ENCODE results near the gene GRB14.
"Not testable (repeated sequence)": the region's sequence is repeated elsewhere in the genome, so short reads cannot be mapped to it uniquely, and the experiment has no call there.

The GRB14 gene

DNA sequence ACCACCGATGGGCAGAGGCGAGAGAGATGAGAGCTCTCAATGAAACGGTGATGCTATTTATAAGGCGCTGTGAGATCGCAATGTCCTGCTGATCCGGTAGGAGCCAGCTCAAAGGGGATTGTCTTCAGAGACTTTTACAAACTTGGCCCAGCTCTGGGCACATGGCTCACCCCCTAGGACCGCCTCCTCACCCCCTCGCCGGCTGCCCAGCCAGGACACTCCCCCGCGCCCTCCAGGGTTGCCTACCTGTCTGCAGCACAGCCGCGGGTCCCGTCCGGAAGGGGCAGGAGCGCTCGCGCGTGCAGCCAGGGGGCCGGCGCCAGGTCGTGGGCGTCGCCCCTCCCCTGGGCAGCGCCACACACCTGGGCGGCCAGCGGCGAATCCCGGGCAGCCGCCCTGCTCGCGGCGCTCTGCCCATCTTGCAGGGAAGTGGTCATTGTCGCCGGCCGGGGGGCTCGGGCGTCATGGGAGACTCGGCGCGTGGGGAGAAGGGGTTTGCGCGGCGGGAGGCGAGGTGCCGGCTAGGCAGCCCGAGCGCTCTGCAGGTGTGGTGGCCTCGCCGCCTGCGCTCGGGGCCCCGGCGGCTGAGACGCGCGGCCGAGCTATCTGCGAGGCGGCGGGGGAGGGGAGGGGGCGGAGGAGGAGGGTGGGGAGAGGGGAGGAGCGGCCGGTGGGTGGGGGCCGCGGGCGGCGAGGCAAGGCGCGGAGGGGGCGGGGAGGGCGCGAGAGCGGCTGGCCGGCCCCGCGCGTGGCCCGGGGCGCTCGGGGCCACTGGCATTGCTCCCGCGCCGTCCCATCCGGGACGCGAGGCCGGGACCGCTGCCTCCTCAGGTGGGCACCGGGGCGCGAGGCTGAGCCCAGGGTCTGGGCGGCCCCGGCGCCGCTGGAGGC lies at the start of gene GRB14:
GRB14 (minus strand) TSS at position 610 of the 891 bp plus-strand sequence; CDS start at position 437, 173 bp downstream.
- peak; percentile 74 for DNase-seq

DNA sequence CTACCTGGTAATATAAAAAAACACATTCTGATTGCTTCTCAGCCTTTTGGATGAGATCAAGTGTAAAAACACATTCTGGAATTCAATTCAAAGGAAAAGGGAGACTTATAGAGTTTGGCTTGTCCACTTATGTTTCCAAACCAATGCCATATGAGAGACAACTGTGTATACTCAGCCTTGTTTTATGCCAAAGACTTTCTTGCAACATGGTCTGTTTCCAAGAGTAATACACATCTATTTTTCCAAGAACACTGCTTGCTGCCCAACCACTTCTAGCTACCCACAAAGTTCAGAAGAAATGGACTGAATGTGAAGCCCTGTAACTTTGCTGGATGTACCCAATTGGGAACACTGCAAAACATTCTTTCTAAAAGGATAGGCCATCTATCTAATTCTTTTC lies 48.0 kb upstream of the GRB14 start:
- DNase-seq: no peak

DNA sequence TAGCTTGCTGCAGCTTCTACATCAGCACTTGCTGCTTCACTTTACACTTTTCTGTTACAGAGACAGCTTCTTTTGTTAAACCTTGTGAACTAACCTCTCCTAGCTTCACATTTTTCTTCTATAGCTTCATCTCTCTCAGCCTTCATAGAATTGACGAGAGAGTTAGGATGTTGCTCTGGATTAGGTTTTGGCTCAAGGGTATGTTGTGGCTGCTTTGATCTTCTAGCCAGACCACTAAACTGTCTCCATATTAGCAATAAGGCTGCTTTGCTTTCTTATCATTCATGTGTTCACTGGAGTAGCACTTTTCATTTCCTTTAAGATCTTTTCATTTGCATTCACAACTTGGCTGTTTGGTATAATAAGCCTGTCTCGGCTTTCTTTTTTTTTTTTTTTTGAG lies 46.3 kb upstream of the GRB14 start:
- no peak for DNase-seq

DNA sequence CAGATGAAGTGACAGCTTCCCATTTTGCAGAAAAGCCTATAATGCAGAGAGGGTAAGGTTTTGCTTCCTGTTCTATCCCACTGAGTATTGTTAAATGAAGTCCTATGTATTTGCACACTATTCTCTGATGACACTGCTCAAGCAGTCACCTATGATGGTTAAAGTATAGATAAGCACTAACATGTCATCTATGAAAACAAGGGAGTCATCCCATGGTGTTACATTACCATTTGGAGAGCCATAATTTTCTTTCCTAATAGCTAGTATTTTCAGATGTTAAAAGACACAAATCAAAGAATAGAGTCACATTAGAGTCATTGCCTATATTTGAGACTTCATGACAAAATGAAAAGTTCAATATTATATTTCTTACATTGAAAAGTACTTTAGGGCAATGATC lies 42.8 kb upstream of the GRB14 start:
- no peak for DNase-seq

DNA sequence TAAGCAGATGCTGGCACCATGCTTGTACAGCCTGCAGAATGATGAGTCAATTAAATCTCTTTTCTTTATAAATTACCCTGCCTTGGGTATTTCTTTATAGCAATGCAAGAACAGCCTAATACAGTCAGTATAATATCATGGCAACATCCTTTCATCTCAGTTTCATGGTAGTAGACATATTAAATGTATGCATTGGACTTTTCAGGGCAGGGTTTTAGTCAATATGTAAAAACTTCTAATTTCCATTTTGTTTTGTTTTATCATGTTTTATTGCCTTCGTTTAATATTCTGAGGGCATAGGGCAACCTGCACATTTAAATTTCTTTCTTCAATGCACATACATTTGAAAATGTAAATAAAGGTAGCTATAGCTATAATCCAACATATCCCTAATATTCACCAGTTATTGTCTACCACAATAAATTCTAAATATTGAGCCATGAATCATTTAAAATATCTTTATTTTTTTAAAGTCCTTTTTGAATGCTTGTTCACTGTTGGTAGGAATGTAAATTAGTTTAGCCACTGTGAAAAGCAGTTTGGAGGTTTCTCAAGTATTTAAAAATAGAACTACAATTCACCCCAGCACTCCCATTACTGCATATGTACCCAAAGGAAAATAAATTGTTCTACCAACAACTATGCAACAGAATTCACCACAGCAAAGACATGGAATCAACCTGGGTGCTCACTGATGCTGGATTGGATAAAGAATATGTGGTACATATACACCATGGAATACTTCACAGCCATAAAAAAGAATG lies 41.8 kb upstream of the GRB14 start:
- no peak for DNase-seq

DNA sequence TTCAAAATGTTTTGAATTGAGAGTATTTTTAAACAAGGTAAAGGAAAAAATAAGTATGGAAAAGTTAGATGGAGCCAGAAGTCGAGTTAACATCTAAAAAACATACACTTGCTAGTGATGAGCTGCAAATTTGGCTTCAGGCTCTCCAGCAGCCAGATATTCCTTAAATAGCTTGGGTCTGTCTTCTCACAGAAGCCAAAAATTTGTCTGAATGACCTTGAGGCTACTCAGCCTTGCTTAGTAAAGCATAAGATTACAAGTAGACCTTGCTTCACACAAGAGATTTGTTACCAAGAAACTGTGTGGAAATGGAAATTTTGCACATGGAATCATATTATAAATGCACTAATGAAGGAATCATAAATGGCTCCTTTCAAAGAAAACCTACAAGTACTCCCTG lies 40.8 kb upstream of the GRB14 start:
- DNase-seq: no peak

DNA sequence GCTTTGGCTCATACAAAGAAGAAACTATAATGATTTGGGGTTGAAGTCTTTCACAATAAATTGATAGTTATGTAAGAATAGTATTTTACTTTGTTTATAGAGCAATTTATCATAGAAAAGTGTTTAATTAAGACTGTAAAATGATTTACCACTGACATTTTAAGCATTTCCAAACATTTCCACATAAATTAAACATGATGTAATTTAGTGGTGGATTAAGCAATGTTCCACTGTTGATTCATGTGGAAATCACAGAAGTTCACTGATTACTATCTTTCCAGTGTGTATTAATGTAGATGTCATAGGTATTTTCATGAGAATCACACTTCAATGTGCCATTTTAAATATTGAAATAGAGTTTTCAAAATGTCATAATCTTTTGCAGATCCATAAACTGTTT lies 40.1 kb upstream of the GRB14 start:
- no peak for DNase-seq

DNA sequence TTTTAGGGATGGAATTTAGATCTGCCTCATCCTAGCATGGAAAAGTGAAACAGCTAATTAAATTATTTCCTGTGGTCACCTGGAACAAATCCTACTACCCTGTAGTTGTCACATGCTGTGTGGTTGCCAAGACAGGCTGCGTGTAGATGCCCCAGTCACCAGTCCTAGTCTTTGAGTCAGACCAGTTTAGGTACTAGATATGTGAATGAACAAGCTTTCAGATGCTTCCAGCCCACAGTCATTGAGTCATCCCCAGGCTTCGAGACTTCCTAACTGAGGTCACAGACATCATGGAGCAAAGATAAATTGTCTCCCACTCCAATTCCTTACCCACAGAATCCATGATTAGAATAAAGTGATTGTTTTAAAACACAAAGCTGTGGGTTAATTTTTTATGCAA lies 35.8 kb upstream of the GRB14 start:
- no peak for DNase-seq

DNA sequence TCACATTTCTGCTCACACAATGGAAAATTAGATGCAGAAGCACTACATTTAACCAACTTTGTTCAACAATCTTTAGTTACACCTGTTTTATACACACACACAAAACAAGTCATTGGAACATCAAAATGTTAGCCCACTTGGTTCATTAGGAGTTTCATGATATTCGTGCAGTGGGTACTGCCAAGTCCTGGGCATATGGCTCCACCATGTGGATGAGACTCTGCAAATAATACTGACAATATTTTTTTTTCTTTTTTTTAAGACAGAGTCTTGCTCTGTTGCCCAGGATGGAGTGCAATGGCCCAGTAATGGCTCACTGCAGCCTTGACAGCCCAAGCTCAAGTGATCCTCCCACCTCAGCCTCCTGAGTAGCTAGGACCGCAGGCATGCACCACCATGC lies 34.5 kb upstream of the GRB14 start:
- no peak for DNase-seq

DNA sequence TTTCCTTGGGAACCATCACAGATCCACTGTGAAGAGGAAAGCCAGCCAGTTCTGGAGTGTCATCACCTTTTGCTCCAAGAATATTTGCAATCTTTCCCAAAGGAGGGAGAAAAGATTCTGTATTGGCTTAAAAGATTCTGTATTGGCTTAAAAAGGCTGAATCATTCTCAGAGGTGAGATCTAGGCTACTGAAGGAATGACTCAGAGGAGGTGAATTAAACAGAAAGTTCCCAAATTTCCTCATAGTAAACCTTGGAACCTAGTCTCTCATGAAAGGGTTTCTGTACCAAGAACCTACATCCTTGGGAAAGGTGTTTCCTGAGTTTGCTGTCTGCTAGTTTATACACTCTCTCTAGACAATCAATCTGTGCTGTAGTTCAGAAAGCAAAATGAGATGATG lies 34.1 kb upstream of the GRB14 start:
- no peak for DNase-seq

DNA sequence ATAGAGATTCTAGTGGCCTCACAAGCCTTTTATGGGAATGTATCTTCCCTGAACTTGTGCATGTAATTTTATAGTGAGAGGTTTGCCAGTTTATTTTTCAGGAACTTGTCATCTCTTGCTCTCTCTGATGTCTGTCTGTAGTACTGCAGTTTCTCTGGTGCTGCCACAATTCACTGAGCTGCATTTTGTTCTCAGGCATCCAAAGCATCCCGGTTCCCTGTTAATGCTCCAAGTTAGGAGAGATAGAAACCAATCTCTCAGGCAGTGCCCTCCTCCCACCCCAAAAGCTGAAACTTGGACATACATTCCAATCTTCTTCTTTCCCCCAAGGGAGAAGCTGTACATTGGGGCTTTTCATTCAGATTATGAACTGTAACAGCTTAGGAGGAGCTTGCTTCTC lies 30.1 kb upstream of the GRB14 start:
- DNase-seq: no peak

DNA sequence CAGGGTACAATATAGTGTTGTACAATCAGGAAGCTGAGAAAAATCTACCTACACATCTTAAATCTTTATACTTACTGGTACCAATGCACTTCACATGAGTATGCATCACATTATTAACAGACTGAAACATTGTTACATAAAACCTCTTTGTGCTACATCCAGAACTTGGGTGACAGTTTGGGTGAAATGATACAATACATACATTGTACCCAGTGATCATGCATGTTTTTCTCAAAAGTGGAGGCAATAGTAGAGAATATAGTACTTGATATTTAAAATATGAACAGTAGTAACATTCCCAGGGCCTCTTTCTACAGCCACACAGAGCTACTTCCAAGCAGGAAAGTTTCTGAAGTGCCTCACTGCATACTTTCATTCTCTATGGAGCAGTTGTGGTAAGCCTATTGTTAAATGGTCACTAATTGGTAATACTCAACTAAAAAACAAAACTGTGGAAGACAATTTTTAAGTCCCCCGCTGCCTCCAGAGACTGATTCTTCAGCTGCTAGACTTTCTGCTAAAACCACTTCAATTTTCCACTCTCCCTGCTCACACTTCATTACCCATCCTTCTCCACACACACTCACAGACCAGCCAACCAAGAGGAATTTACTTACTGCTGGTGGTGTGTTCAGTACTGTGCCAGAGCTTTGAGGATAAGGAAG lies 22.9 kb upstream of the GRB14 start:
- DNase-seq: peak; percentile 32

DNA sequence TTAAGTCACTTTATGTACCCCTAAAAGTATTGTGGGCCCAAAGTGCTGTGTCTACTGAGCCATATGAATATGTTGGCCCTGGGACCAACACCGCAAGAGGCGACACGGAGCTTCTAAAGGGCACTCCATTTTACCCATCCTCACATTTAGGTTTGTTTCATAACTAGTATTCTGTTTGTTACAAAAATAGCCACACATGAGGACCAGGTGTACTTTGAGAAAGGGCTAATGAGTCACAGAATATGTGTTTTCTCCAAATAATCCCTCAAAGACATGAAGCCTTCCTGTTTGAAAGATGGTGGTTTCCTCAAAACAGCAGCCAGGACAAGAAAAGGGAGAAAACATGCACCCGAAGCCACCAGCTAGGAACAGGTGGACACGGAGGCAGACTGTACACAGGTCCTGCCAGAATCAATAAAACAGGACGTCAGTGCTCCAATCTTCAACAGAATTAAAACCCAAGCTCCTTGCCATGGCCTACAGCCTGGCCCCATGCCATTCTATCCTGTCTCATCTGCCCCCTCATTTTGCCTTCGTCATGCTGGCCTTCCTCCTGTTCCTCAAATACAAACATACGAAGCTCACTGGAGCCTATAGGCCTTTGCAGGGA lies 21.8 kb upstream of the GRB14 start:
- no peak for DNase-seq

DNA sequence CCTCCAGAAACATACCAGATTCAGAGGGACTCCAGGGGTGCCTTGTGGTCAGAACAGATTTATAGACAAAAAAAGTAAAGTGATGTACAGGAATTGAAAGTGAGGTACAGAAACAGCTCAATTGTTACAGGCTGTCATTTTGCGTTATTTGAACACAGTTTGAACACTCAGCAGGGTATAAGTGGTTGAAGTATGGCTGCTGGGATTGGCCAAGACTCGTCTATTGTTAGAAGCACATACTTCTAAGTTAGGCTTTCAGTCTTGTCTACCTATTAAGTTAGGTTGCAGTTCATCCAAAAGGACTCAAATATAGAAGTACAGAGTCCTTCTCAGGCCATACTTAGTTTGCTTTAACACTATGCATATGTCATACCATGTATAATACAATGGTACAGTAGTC lies 21.0 kb upstream of the GRB14 start:
- DNase-seq: no peak

DNA sequence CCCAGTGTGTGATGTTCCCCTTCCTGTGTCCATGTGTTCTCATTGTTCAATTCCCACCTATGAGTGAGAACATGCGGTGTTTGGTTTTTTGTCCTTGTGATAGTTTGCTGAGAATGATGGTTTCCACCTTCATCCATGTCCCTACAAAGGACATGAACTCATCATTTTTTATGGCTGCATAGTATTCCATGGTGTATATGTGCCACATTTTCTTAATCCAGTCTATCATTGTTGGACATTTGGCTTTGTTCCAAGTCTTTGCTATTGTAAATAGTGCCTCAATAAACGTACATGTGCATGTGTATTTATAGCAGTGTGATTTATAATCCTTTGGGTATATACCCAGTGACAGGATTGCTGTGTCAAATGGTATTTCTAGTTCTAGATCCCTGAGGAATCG lies 7.0 kb upstream of the GRB14 start:
- DNase-seq: not testable (repeated sequence)

DNA sequence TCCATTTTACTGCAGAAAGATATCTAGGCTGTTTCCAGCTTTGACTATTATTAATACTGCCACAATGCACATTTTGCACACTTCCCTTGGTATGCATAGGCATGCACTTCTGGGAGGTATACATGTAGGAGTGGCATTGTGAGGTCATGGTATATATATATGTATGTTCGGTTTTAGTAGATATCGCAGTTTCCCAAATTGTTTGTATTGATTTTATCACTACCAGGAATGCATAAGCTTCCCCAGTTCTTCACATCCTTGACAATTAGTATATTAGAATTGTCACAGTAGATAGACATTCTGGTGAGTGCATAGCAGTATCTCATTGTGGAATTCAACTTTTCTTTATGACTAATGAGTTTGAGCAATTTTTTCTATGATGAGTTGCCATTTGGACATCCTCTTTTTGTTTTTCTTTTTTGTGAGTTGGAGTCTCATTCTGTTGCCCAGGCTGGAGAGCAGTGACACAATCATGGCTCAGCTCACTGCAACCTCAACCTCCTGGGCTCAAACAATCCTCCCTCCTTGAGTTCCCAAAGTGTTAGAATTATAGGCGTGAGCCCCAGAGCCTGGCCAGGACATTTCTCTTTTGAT lies 4.2 kb upstream of the GRB14 start:
- DNase-seq: no peak

DNA sequence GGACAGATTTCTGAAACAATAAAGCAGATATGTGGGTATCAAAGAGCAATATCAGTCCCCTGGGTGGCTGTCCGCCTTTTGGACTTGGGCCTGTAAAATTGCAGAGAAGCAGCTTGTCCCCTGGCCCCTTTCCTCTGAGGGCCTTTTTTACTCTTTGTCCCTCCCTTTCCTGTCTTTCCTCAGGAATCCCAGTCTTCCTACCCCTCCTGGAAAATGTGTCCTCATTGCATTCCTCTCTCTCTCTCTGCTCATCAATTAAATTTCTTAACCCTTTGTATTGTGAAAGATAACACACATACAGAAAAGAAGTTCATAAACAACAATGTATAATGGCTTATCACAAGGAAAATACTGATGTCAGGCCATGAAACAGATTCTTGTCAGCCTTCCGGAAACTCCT lies 3.0 kb upstream of the GRB14 start:
- no peak for DNase-seq

DNA sequence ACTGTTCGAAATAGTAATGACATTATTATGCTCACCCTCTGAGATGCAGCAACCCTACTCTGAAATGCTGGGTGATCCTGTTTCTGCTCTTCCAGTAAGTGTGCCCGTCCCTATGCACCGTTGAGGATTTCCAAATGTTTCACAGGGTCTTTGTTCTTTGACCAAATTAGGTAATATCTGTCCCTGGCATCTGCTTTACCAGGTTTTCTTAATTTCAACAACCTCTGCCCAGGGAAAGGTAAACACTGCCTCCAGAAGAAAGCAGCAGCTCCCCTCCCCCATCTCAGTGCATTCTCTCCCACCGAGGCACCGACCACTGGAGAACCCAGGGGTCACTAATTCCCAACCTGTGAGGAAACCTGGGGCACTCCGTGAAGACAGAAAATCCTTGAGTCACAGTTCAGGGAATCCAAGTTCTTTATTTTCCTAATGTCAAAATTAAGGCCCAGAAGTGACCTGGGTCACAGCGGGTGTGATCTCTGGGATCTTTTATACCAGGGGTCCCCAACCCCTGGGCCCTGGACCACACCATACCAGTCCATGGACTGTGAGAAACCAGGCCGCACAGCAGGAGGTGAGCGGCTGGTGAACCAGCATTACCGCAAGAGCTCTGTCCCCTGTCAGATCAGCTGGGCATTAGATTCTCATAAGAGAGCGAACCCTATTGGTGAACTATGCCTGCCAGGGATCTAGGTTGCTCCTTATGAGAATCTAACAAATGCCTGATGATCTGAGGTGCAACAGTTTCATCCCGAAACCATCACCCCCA lies 1.2 kb upstream of the GRB14 start:
- peak; percentile 41 for DNase-seq

DNA sequence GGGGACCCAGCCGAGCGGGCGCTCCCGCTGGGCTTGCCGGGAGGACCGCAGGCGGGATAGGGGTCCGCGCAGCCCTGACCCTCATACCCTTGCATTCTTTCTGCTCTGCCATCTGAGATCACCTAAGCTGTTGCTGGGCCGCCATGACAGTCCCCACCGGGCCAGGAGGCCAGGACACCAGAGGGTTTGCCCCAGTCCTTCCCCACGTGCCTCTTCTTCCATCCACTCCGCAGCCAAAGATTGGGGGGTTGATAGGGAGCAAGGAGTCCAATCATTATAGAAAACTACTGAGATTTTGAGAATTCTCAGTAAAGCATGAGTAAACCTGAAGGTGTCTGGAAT lies 453 bp upstream of the GRB14 start:
- peak; percentile 58 for DNase-seq

DNA sequence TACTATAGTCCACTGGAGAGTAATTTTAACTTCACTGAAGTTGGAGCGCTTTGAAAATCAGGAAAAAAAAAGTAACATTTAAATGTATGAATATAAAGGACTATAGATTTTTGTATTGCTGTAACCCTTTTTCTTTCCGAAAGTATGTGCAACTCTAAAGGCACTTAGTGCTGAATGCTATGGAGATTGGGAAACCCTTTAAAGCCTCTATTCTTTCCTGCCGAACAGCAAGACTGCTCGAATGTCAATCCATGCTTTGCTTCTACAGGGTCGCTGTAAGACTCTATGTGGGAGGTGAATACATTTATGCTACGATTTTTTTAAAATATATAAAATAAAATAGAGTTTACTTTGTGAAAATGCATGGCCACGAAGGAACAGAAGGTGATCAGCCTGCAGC lies 825 bp downstream of the GRB14 start:
- DNase-seq: no peak

DNA sequence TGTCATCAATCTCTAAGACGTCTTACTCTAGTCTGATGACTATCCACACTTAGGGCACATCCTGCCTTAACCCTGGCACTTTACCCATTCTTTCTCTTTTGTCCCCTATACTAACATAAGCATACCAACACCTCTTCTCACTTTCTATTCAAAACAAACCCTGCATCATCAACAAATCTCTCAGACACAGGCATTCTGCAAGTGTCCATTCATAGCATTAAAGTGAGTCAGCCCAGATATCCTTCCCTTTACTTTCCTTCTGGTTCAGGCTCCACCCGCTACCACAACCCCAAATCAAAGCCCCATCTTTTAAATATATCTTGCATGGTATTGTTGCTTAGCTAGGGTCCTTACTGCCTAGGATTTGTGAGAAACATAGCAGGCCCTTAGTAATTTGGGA lies 3.8 kb downstream of the GRB14 start:
- no peak for DNase-seq

DNA sequence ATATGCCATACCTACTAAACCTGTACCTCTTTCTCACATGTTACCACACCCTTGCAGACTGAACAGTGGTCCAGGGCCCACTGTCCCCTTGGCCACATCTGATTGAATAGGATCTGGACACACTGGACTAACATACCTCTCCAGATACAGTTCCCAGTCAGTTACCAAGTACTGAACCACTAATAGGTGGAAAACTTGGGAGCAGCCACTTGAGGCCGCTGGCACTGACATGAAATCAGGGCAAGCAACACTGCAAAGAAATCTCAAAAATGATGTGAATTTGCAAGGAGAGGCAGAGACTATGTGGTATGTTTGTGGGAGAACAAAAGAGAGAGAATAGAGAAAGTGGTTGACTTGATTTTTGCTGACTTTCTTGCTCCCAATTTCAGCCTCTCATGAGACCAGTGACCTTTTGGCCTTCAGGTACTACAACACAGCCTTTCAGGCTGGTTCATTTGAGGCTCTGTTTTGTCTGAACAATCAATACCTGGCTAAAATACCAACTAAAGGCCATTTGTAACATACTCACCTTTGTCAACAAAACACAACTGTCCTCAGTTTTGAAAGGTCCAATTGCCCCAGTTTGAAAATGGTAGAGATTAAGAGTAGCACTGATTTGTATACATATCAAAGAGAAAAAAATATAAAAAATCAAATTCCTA lies 7.8 kb downstream of the GRB14 start:
- DNase-seq: no peak

Data from retina (tissue), 1 donor.